B cell (primary cell): ENCODE measurements around the gene GPR146.

Experiments
- CTCF ChIP-seq: fragments of 200-600 bp; IDR thresholded peaks from one replicate; pipeline ENCODE4 v1.8.0; 2022; ENCODE audit warnings: antibody characterized with exemption, mild to moderate bottlenecking
- EZH2 ChIP-seq: IDR thresholded peaks from 2 replicates; pipeline ENCODE4 v1.6.1; 2012; ENCODE audit warnings: borderline replicate concordance, low read depth, mild to moderate bottlenecking, moderate library complexity, low read length; ENCODE audit not compliant: insufficient read depth, poor library complexity, severe bottlenecking

GRCh38 chr7:1033546-1034145 lies 10.7 kb upstream of the GPR146 start:
- no peak for TF ChIP-seq CTCF
- TF ChIP-seq EZH2, result no peak
